Activated T-cell treated with anti-CD3 and anti-CD28 coated beads, Interleukin-2, amount 50 U/mL, for 72 hours (primary cell): ENCODE measurements around the gene ZNF226. TPM values are rescaled to one million over a fixed set of nuclear protein-coding genes. Genes with fewer than 3 reads are reported as not detected.
A peak's percentile ranks its signal among the peaks of the same experiment; 100 is the strongest.
"Not testable (repeated sequence)": the region's sequence is repeated elsewhere in the genome, so short reads cannot be mapped to it uniquely, and the experiment has no call there.

Source experiments
- ATAC-seq, 2 donors: fragments of 150-1000 bp; cut with Tn5 transposase; replicated peaks in 1 of 2; 2 replicates each; pipeline ENCODE4 v1.10.0; 2021; ENCODE audit warnings: moderate library complexity in 2 of 2, mild to moderate bottlenecking in 1 of 2
- DNase-seq, 2 donors: peaks; one replicate each; pipeline ENCODE4 v3.0.0; 2021 to 2022; ENCODE audit warnings: mixed read lengths in 1 of 2
- H3K27ac Mint-ChIP-seq: one replicate; pipeline ENCODE4 v1.8.0; 2022; ENCODE audit warnings: mild to moderate bottlenecking, moderate library complexity, mixed read lengths
- H3K27me3 Mint-ChIP-seq: one replicate; pipeline ENCODE4 v1.8.0; 2022; ENCODE audit warnings: low read depth, mixed read lengths
- H3K36me3 Mint-ChIP-seq, 2 donors: one replicate each; pipeline ENCODE4 v1.8.0; 2022; ENCODE audit warnings: mixed read lengths in 2 of 2, mild to moderate bottlenecking in 1 of 2; ENCODE audit not compliant: insufficient read depth in 2 of 2
- H3K4me1 Mint-ChIP-seq: one replicate; pipeline ENCODE4 v1.8.0; 2022; ENCODE audit warnings: low read depth, mixed read lengths
- H3K4me3 Mint-ChIP-seq, 2 donors: one replicate each; pipeline ENCODE4 v1.8.0; 2022; ENCODE audit warnings: mild to moderate bottlenecking in 2 of 2, mixed read lengths in 2 of 2, moderate library complexity in 2 of 2
- H3K9me3 Mint-ChIP-seq, 2 donors: one replicate each; pipeline ENCODE4 v1.8.0; 2022; ENCODE audit warnings: mixed read lengths in 2 of 2
- total RNA-seq, 2 donors: library from RNA; stranded (reverse); gene quantifications; one replicate each; pipeline ENCODE4 v1.2.3, GENCODE V29; 2022

The ZNF226 gene
- total RNA-seq, 2 donors from 2014 or later, result 15.3 to 16.3 TPM

- H3K27ac Mint-ChIP-seq, result no peak overlapping the region
Measured at GRCh38 chr19:44182145-44182544, 17.2 kb downstream of the ZNF226 start.

GRCh38 chr19:44190020-44190419, 25.1 kb downstream of the ZNF226 start:
- peaks cover 9 to 15% of the 10 kb centered on the region in 2 donors for H3K36me3 Mint-ChIP-seq
- no peaks in the 10 kb centered on the region for H3K27me3 Mint-ChIP-seq
- H3K4me3 Mint-ChIP-seq, result no peak overlapping the region
- no peaks in the 10 kb centered on the region for H3K4me1 Mint-ChIP-seq
- H3K27ac Mint-ChIP-seq, result no peak overlapping the region
- ATAC-seq, result no peak
- peaks cover 19 to 24% of the 10 kb centered on the region in 2 donors for H3K9me3 Mint-ChIP-seq
- no peak for DNase-seq

More at GRCh38 chr19:44182145-44182544, 17.2 kb downstream of the ZNF226 start:
- Mint-ChIP-seq H3K27me3 (no peaks in the 10 kb centered on the region), H3K4me1 (no peaks in the 10 kb centered on the region), H3K36me3 (peaks cover 12 to 25% of the 10 kb centered on the region in 2 donors), H3K9me3 (peaks cover 19 to 21% of the 10 kb centered on the region in 2 donors), H3K4me3 (no peak overlapping the region)
- no peak for ATAC-seq
- no peak for DNase-seq

- no peaks in the 10 kb centered on the region for H3K27me3 Mint-ChIP-seq
- H3K9me3 Mint-ChIP-seq, result peaks cover 19 to 23% of the 10 kb centered on the region in 2 donors
- no peak overlapping the region for H3K4me3 Mint-ChIP-seq
- DNase-seq, result no peak
- no peak overlapping the region for H3K27ac Mint-ChIP-seq
- no peaks in the 10 kb centered on the region for H3K4me1 Mint-ChIP-seq
- no peak for ATAC-seq
- H3K36me3 Mint-ChIP-seq, result peaks cover 13 to 14% of the 10 kb centered on the region in 2 donors
Measured at GRCh38 chr19:44192127-44192526, 27.2 kb downstream of the ZNF226 start.

- H3K27ac Mint-ChIP-seq, result no peak overlapping the region
- H3K27me3 Mint-ChIP-seq, result no peaks in the 10 kb centered on the region
- DNase-seq, result no peak
- peaks cover 10 to 12% of the 10 kb centered on the region in 2 donors for H3K9me3 Mint-ChIP-seq
- no peaks in the 10 kb centered on the region for H3K4me1 Mint-ChIP-seq
- no peak overlapping the region for H3K4me3 Mint-ChIP-seq
- no peak for ATAC-seq
- H3K36me3 Mint-ChIP-seq, result peaks cover 9 to 13% of the 10 kb centered on the region in 2 donors
Measured at GRCh38 chr19:44196772-44197171, 31.9 kb downstream of the ZNF226 start.

GRCh38 chr19:44202470-44202869, 37.6 kb downstream of the ZNF226 start:
- no peak overlapping the region for H3K27ac Mint-ChIP-seq
- H3K9me3 Mint-ChIP-seq, result peaks cover 7 to 12% of the 10 kb centered on the region in 2 donors
- H3K4me1 Mint-ChIP-seq, result peaks cover 6% of the 10 kb centered on the region
- ATAC-seq, result no peak
- DNase-seq, result no peak
- H3K27me3 Mint-ChIP-seq, result no peaks in the 10 kb centered on the region
- peaks cover 13 to 21% of the 10 kb centered on the region in 2 donors for H3K36me3 Mint-ChIP-seq
- no peak overlapping the region for H3K4me3 Mint-ChIP-seq

GRCh38 chr19:44202974-44203373, 38.1 kb downstream of the ZNF226 start:
- H3K36me3 Mint-ChIP-seq, result peaks cover 15 to 23% of the 10 kb centered on the region in 2 donors
- DNase-seq (no peak), ATAC-seq (no peak)
- no peak overlapping the region for H3K27ac Mint-ChIP-seq
- peaks cover 11% of the 10 kb centered on the region for H3K4me1 Mint-ChIP-seq
- H3K9me3 Mint-ChIP-seq, result peaks cover 7 to 13% of the 10 kb centered on the region in 2 donors
- H3K27me3 Mint-ChIP-seq, result no peaks in the 10 kb centered on the region
- H3K4me3 Mint-ChIP-seq, result no peak overlapping the region

- not testable (repeated sequence) for H3K27ac Mint-ChIP-seq
Measured at GRCh38 chr19:44203877-44204276, 39.0 kb downstream of the ZNF226 start.

GRCh38 chr19:44204772-44205171, 39.9 kb downstream of the ZNF226 start:
- Mint-ChIP-seq H3K36me3 (peaks cover 14 to 24% of the 10 kb centered on the region in 2 donors), H3K4me1 (peaks cover 12% of the 10 kb centered on the region), H3K27ac (no peak overlapping the region), H3K9me3 (peaks cover 5 to 11% of the 10 kb centered on the region in 2 donors), H3K4me3 (no peak overlapping the region), H3K27me3 (no peaks in the 10 kb centered on the region)
- DNase-seq (no peak), ATAC-seq (no peak)

More at GRCh38 chr19:44203877-44204276, 39.0 kb downstream of the ZNF226 start:
- not testable (repeated sequence) for H3K27me3 Mint-ChIP-seq, DNase-seq, H3K4me3 Mint-ChIP-seq, ATAC-seq
- peaks cover 5 to 14% of the 10 kb centered on the region in 2 donors for H3K9me3 Mint-ChIP-seq
- peaks cover 12% of the 10 kb centered on the region for H3K4me1 Mint-ChIP-seq
- peaks cover 15 to 21% of the 10 kb centered on the region in 2 donors for H3K36me3 Mint-ChIP-seq

GRCh38 chr19:44207126-44207803, 42.4 kb downstream of the ZNF226 start:
- Mint-ChIP-seq H3K27me3 (no peaks in the 10 kb centered on the region), H3K4me3 (peak overlapping the region; percentile 93 to 94), H3K27ac (peak overlapping the region; percentile 94), H3K4me1 (peaks cover 12% of the 10 kb centered on the region), H3K9me3 (peaks cover 5 to 12% of the 10 kb centered on the region in 2 donors), H3K36me3 (peaks cover 13 to 21% of the 10 kb centered on the region in 2 donors)
- DNase-seq (peak; percentile 75 to 81), ATAC-seq (peak; percentile 93 to 94)

GRCh38 chr19:44212250-44212865, 47.5 kb downstream of the ZNF226 start, which contains the start of gene ZNF227:
Gene ZNF227 (plus strand): TSS chr19:44212532. CDS start chr19:44217793, 5,261 bp downstream.
- Mint-ChIP-seq H3K27ac (peak within 1 kb of the TSS; percentile 83), H3K9me3 (peaks cover 4 to 8% of the 10 kb centered on the region in 2 donors), H3K36me3 (peaks cover 13 to 36% of the 10 kb centered on the region in 2 donors), H3K27me3 (no peaks in the 10 kb centered on the region), H3K4me3 (peak within 1 kb of the TSS; percentile 87 to 95), H3K4me1 (peaks cover 31% of the 10 kb centered on the region)
- peak; percentile 95 to 98 for ATAC-seq
- DNase-seq, result peak; percentile 84 to 86

GRCh38 chr19:44212866-44213346, 48.0 kb downstream of the ZNF226 start:
- DNase-seq (no peak), ATAC-seq (peak in 1 of 2 donors; percentile 2)
- peak overlapping the region; percentile 87 to 95 for H3K4me3 Mint-ChIP-seq
- H3K4me1 Mint-ChIP-seq, result peaks cover 25% of the 10 kb centered on the region
- no peaks in the 10 kb centered on the region for H3K27me3 Mint-ChIP-seq
- H3K36me3 Mint-ChIP-seq, result peaks cover 12 to 36% of the 10 kb centered on the region in 2 donors
- H3K27ac Mint-ChIP-seq, result peak overlapping the region; percentile 83
- peaks cover 4 to 7% of the 10 kb centered on the region in 2 donors for H3K9me3 Mint-ChIP-seq

GRCh38 chr19:44219926-44220325, 55.0 kb downstream of the ZNF226 start:
- not testable (repeated sequence) for ATAC-seq, H3K4me3 Mint-ChIP-seq, DNase-seq, H3K27me3 Mint-ChIP-seq, H3K27ac Mint-ChIP-seq, H3K9me3 Mint-ChIP-seq
- peaks cover 27 to 59% of the 10 kb centered on the region in 2 donors for H3K36me3 Mint-ChIP-seq
- H3K4me1 Mint-ChIP-seq, result peaks cover 13% of the 10 kb centered on the region

GRCh38 chr19:44220761-44221160, 55.9 kb downstream of the ZNF226 start:
- DNase-seq, H3K4me1 Mint-ChIP-seq, H3K27ac Mint-ChIP-seq, H3K4me3 Mint-ChIP-seq, H3K27me3 Mint-ChIP-seq, ATAC-seq: not testable (repeated sequence)
- peaks cover 30 to 58% of the 10 kb centered on the region in 2 donors for H3K36me3 Mint-ChIP-seq
- peaks cover 8 to 11% of the 10 kb centered on the region in 2 donors for H3K9me3 Mint-ChIP-seq
